CD14-positive monocyte (primary cell): Measurements from ENCODE around the gene EPHA4. TPM values are rescaled to one million over a fixed set of nuclear protein-coding genes. Genes with fewer than 3 reads are reported as not detected.

ENCODE experiments used
- DNase-seq, 3 donors: peaks; one replicate each; pipeline ENCODE4 v3.0.0-alpha.2; 2011 to 2022
- H2AFZ ChIP-seq: 2 replicates; pipeline ENCODE4 v1.6.0; 2012; ENCODE audit warnings: mild to moderate bottlenecking, low read depth, low read length, inconsistent platforms; ENCODE audit not compliant: insufficient read depth, poor library complexity, severe bottlenecking
- H3K27ac ChIP-seq, 2 donors: 1 replicate in 1 of 2; 2 replicates in 1 of 2; pipeline ENCODE4 v1.5.1; 2012 to 2013; ENCODE audit warnings: low read length in 2 of 2, control low read depth in 1 of 2, inconsistent platforms in 1 of 2, low read depth in 1 of 2, mild to moderate bottlenecking in 1 of 2
- H3K27me3 ChIP-seq, 2 donors: one replicate each; pipeline versions ENCODE4 v1.6.0 to v1.6.1; 2011 to 2013; ENCODE audit warnings: low read length in 2 of 2; ENCODE audit not compliant: control insufficient read depth in 2 of 2, insufficient read depth in 2 of 2
- H3K36me3 ChIP-seq, 2 donors: replicated peaks in 1 of 2; 1 replicate in 1 of 2; 2 replicates in 1 of 2; pipeline versions ENCODE4 v1.5.1 to v1.6.1; 2012 to 2013; ENCODE audit warnings: low read length in 2 of 2, control low read depth in 1 of 2, inconsistent platforms in 1 of 2, mild to moderate bottlenecking in 1 of 2; ENCODE audit not compliant: insufficient read depth in 2 of 2, control insufficient read depth in 1 of 2
- H3K4me1 ChIP-seq, 2 donors: 1 replicate in 1 of 2; 2 replicates in 1 of 2; pipeline versions ENCODE4 v1.5.1 to v1.6.1; 2012 to 2013; ENCODE audit warnings: low read length in 2 of 2, control low read depth in 1 of 2, inconsistent platforms in 1 of 2, mild to moderate bottlenecking in 1 of 2, moderate library complexity in 1 of 2; ENCODE audit not compliant: insufficient read depth in 2 of 2, control insufficient read depth in 1 of 2
- H3K4me2 ChIP-seq: replicated peaks from 2 replicates; pipeline ENCODE3; 2012; ENCODE audit warnings: low read length, moderate library complexity, mild to moderate bottlenecking; ENCODE audit not compliant: poor library complexity, severe bottlenecking; ENCODE audit errors: extremely low read depth
- H3K4me3 ChIP-seq, 3 experiments: fragments of 200-600 bp in 1 of 3; sonication (generic) in 1 of 3; replicated peaks in 1 of 3; 1 replicate in 2 of 3; 2 replicates in 1 of 3; pipeline ENCODE4 v1.5.1; 2011 to 2013; ENCODE audit warnings: low read length in 3 of 3, mild to moderate bottlenecking in 3 of 3, control low read depth in 2 of 3, low read depth in 2 of 3, inconsistent platforms in 1 of 3, moderate library complexity in 1 of 3
- H3K79me2 ChIP-seq: 2 replicates; pipeline ENCODE4 v1.6.0; 2012; ENCODE audit warnings: mild to moderate bottlenecking, control low read depth, inconsistent platforms, low read length, moderate library complexity; ENCODE audit not compliant: insufficient read depth
- H3K9ac ChIP-seq: 2 replicates; pipeline ENCODE4 v1.6.0; 2017; ENCODE audit warnings: low read length, mild to moderate bottlenecking; ENCODE audit not compliant: insufficient read depth, poor library complexity, severe bottlenecking
- H3K9me3 ChIP-seq, 2 donors: replicated peaks in 1 of 2; 1 replicate in 1 of 2; 2 replicates in 1 of 2; pipeline versions ENCODE4 v1.5.1 to v1.6.1; 2012 to 2013; ENCODE audit warnings: low read length in 2 of 2, control low read depth in 1 of 2; ENCODE audit not compliant: control insufficient read depth in 1 of 2, insufficient read depth in 1 of 2
- H4K20me1 ChIP-seq: 2 replicates; pipeline ENCODE4 v1.6.0; 2012; ENCODE audit warnings: mild to moderate bottlenecking, low read length, control low read depth, moderate library complexity; ENCODE audit not compliant: insufficient read depth
- H3K27ac Mint-ChIP-seq, 7 donors: one replicate each; pipeline ENCODE4 v1.8.0; 2020; ENCODE audit warnings: mild to moderate bottlenecking in 7 of 7, mixed read lengths in 7 of 7, moderate library complexity in 6 of 7, inconsistent platforms in 2 of 7
- H3K27me3 Mint-ChIP-seq, 3 donors: one replicate each; pipeline ENCODE4 v1.8.0; 2021 to 2022; ENCODE audit warnings: low read depth in 3 of 3, mild to moderate bottlenecking in 3 of 3, mixed read lengths in 3 of 3, moderate library complexity in 3 of 3, inconsistent platforms in 1 of 3
- H3K36me3 Mint-ChIP-seq, 2 donors: one replicate each; pipeline ENCODE4 v1.8.0; 2020; ENCODE audit warnings: mixed read lengths in 2 of 2, inconsistent platforms in 1 of 2, mild to moderate bottlenecking in 1 of 2
- H3K4me1 Mint-ChIP-seq: one replicate; pipeline ENCODE4 v1.8.0; 2020; ENCODE audit warnings: mild to moderate bottlenecking, mixed read lengths
- H3K4me3 Mint-ChIP-seq, 2 donors: one replicate each; pipeline ENCODE4 v1.8.0; 2020; ENCODE audit warnings: mild to moderate bottlenecking in 2 of 2, mixed read lengths in 2 of 2, moderate library complexity in 1 of 2
- H3K9me3 Mint-ChIP-seq, 7 donors: one replicate each; pipeline ENCODE4 v1.8.0; 2020 to 2022; ENCODE audit warnings: mixed read lengths in 7 of 7, mild to moderate bottlenecking in 6 of 7, moderate library complexity in 6 of 7, inconsistent platforms in 2 of 7
- CTCF ChIP-seq: fragments of 200-600 bp; IDR thresholded peaks from one replicate; pipeline ENCODE4 v1.8.0; 2022; ENCODE audit warnings: antibody characterized with exemption, mild to moderate bottlenecking
- WGBS: methylation state at CpG from one replicate; pipeline ENCODE4 v1.1.5; 2013; ENCODE audit warnings: missing lambda C conversion rate; ENCODE audit not compliant: insufficient coverage; 5-methylcytosine and 5-hydroxymethylcytosine counted together
- intact Hi-C, 2 donors: fragments of 100-400 bp; cut with micrococcal nuclease; formaldehyde crosslinking; loops; one replicate each; pipeline versions ENCODE4 v1.15.0 to v1.15.1; 2023
- polyA plus RNA-seq, 3 donors: library from polyadenylated mRNA; depleted of rRNA in 1 of 3; unstranded in 2 of 3; stranded (reverse) in 1 of 3; fragments of 300-500 nt in 2 of 3; fragments of >200 nt in 1 of 3; fragmentation: Illumina TruSeq in 2 of 3; gene quantifications; 1 replicate in 2 of 3; 2 replicates in 1 of 3; pipeline ENCODE4 v1.2.3, GENCODE V29; 2012 to 2021

Gene EPHA4
- polyA plus RNA-seq, 3 donors, result 0.15 to 0.31 TPM; not detected in 1

GRCh38 chr2:221380686-221381085 lies 191.4 kb downstream of the EPHA4 start:
- Histone ChIP-seq H3K4me2 (no peak overlapping the region), H2AFZ (no peak overlapping the region), H4K20me1 (no peaks in the 10 kb centered on the region), H3K27me3 (no peaks in the 10 kb centered on the region), H3K79me2 (no peaks in the 10 kb centered on the region), H3K4me3 (no peak overlapping the region), H3K4me1 (no peaks in the 10 kb centered on the region), H3K9me3 (no peaks in the 10 kb centered on the region), H3K36me3 (no peaks in the 10 kb centered on the region), H3K27ac (no peak overlapping the region), H3K9ac (no peak overlapping the region)
- TF ChIP-seq CTCF, result no peak
- no peaks in the 10 kb centered on the region for H3K4me1 Mint-ChIP-seq
- DNase-seq, result no peak
- H3K4me3 Mint-ChIP-seq, result no peak overlapping the region
- H3K27ac Mint-ChIP-seq, result no peak overlapping the region
- intact Hi-C loops, result no loop called here
- H3K36me3 Mint-ChIP-seq, result no peaks in the 10 kb centered on the region
- H3K27me3 Mint-ChIP-seq, result peaks cover 0 to 4% (median 2%) of the 10 kb centered on the region in 3 donors
- peaks cover 0 to 6% (median 2%) of the 10 kb centered on the region in 7 donors for H3K9me3 Mint-ChIP-seq

GRCh38 chr2:221380062-221380461 lies 192.0 kb downstream of the EPHA4 start:
- H3K36me3 Mint-ChIP-seq, result no peaks in the 10 kb centered on the region
- intact Hi-C loops, result no loop called here
- DNase-seq, result no peak

More at GRCh38 chr2:221380062-221380461, 192.0 kb downstream of the EPHA4 start:
- no peaks in the 10 kb centered on the region for H3K9me3 ChIP-seq
- no peak overlapping the region for H2AFZ ChIP-seq
- no peak for TF ChIP-seq CTCF
- H3K4me3 ChIP-seq, result no peak overlapping the region
- no peak overlapping the region for H3K9ac ChIP-seq
- H3K9me3 Mint-ChIP-seq, result peaks cover 0 to 6% (median 2%) of the 10 kb centered on the region in 7 donors
- H3K36me3 ChIP-seq, result no peaks in the 10 kb centered on the region
- 100% methylated on average over 1 of the region's 5 CpGs for WGBS
- H3K27ac ChIP-seq, result no peak overlapping the region
- H3K4me3 Mint-ChIP-seq, result no peak overlapping the region
- H3K27me3 Mint-ChIP-seq, result peaks cover 0 to 4% (median 2%) of the 10 kb centered on the region in 3 donors
- H3K4me1 ChIP-seq, result no peaks in the 10 kb centered on the region
- no peak overlapping the region for H3K27ac Mint-ChIP-seq
- H3K4me2 ChIP-seq, result no peak overlapping the region
- H3K27me3 ChIP-seq, result no peaks in the 10 kb centered on the region
- H3K79me2 ChIP-seq, result no peaks in the 10 kb centered on the region
- no peaks in the 10 kb centered on the region for H3K4me1 Mint-ChIP-seq
- no peaks in the 10 kb centered on the region for H4K20me1 ChIP-seq
